HUES64 (cell line): ENCODE data around the gene KIF3A.

ENCODE experiments used
- H3K27ac ChIP-seq: 2 replicates; pipeline ENCODE4 v1.7.0; 2013; ENCODE audit warnings: low read depth, low read length, inconsistent platforms
- H3K27me3 ChIP-seq: 2 replicates; pipeline ENCODE4 v1.6.1; 2013; ENCODE audit warnings: mild to moderate bottlenecking, low read length; ENCODE audit not compliant: insufficient read depth
- H3K36me3 ChIP-seq: 2 replicates; pipeline ENCODE4 v1.6.1; 2013; ENCODE audit warnings: mild to moderate bottlenecking, low read length; ENCODE audit not compliant: insufficient read depth
- H3K4me1 ChIP-seq: 2 replicates; pipeline ENCODE4 v1.6.1; 2013; ENCODE audit warnings: mild to moderate bottlenecking, low read length, moderate library complexity; ENCODE audit not compliant: insufficient read depth
- H3K4me3 ChIP-seq: 2 replicates; pipeline ENCODE4 v1.5.1; 2013; ENCODE audit warnings: mild to moderate bottlenecking, low read length, moderate library complexity
- H3K9ac ChIP-seq: 2 replicates; pipeline ENCODE4 v1.6.1; 2013; ENCODE audit warnings: mild to moderate bottlenecking, low read depth, low read length
- H3K9me3 ChIP-seq: 2 replicates; pipeline ENCODE4 v1.6.1; 2013; ENCODE audit warnings: low read depth, low read length; ENCODE audit not compliant: insufficient read depth
- WGBS: fragments of 150-250, 120-280 bp; methylation state at CpG from one replicate; pipeline ENCODE4 v1.1.7; 2013; ENCODE audit warnings: missing lambda C conversion rate; 5-methylcytosine and 5-hydroxymethylcytosine counted together

The KIF3A gene

GRCh38 chr5:132777209-132778069 lies 40.1 kb upstream of the KIF3A start, which contains the start of gene SEPTIN8:
TSS of gene SEPTIN8 (minus strand) at chr5:132777239. CDS start at chr5:132777137, 102 bp downstream.
- Histone ChIP-seq H3K9me3 (no peaks in the 10 kb centered on the region), H3K4me3 (peak within 1 kb of the TSS; percentile 79), H3K27ac (no peak within 1 kb of the TSS), H3K27me3 (peaks cover 67% of the 10 kb centered on the region), H3K36me3 (no peaks in the 10 kb centered on the region), H3K9ac (peak within 1 kb of the TSS; percentile 50), H3K4me1 (no peaks in the 10 kb centered on the region; the same call in 1 of the 2 replicates)
- WGBS: 6% methylated on average over 82 of the region's 82 CpGs

GRCh38 chr5:132776938-132777208 lies 39.5 kb upstream of the KIF3A start:
- under 1% methylated on average over 40 of the region's 40 CpGs for WGBS
- H3K27ac ChIP-seq: no peak overlapping the region
- H3K9me3 ChIP-seq: no peaks in the 10 kb centered on the region

DNA sequence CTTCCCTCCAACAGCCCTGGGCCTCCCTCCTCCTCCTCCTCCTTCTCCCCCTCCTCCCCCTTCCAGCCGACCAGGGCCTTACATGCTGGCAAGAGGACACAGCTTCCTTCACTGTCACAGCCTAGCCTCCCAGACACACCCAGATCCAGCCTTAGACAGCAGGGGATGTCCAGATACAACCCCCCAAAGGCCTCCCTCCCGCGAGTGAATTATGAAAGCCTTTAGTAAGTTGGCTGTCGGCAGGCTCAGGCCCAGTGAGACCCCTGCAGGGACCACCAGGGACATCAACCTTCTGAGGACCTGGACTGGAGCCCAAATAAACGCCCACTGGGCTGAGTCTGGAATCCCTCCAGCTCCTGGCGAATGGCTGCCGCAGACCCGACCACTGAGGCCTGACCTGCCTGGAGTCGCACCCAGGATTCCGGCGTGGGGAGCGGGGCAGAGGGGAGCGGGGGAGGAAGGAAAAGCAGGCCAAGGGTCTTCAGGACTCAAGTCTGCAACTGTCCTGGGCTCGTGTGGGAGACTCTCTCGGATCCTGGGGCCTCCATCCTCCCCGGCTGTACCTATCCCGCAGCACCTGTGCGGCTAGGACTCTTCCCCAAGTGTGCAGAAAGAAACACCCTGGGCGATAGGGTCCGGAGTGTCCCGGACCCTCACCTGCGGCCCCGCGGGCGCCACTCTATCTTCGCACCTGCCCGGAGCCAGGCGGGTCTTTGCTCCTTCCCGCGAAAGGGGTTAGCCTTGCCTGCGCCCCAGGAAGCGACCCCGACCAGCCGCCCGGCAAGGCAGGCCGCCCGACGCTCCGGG lies 39.0 kb upstream of the KIF3A start:
- H3K9me3 ChIP-seq: no peaks in the 10 kb centered on the region
- WGBS: 3% methylated on average over 39 of the region's 39 CpGs
- H3K27me3 ChIP-seq: peaks cover 64% of the 10 kb centered on the region
- no peaks in the 10 kb centered on the region for H3K36me3 ChIP-seq
- peak overlapping the region; percentile 79 for H3K4me3 ChIP-seq
- H3K4me1 ChIP-seq: peaks cover 10% of the 10 kb centered on the region; the same call in 1 of the 2 replicates
- no peak overlapping the region for H3K27ac ChIP-seq
- no peak overlapping the region for H3K9ac ChIP-seq

More at GRCh38 chr5:132776938-132777208, 39.5 kb upstream of the KIF3A start:
- H3K9ac ChIP-seq: no peak overlapping the region
- H3K36me3 ChIP-seq: no peaks in the 10 kb centered on the region
- peaks cover 5% of the 10 kb centered on the region; the same call in 1 of the 2 replicates for H3K4me1 ChIP-seq
- H3K4me3 ChIP-seq: peak overlapping the region; percentile 79
- H3K27me3 ChIP-seq: peaks cover 65% of the 10 kb centered on the region

DNA sequence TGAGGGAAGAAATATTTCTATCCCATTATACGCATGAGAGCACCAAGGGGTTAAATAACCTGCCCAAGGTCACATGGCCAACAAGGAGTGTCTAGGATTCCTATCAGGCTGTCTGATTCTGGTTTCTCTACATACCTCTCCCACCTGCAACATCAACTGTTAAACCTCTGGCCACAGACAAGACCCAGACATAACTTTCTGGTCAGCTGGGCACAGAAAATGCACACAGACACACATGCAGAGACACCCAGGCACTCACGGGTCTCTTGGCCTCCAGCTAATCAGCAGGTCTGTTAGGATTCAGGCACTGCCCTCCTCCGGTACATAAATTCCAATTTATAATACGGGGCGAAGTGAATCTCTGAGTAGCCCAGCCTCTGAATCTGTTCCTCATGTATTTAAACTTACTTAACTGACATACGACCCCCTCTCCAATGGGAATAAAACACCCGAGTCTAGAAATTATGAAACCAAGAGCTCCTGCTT lies 38.2 kb upstream of the KIF3A start:
- H3K27me3 ChIP-seq: peaks cover 57% of the 10 kb centered on the region
- H3K4me3 ChIP-seq: no peak overlapping the region; the same call in 1 of the 2 replicates
- 87% methylated on average over 7 of the region's 7 CpGs for WGBS
- no peak overlapping the region for H3K27ac ChIP-seq
- H3K36me3 ChIP-seq: no peaks in the 10 kb centered on the region
- no peaks in the 10 kb centered on the region for H3K9me3 ChIP-seq
- no peak overlapping the region for H3K9ac ChIP-seq
- H3K4me1 ChIP-seq: peaks cover 15% of the 10 kb centered on the region; the same call in 1 of the 2 replicates

DNA sequence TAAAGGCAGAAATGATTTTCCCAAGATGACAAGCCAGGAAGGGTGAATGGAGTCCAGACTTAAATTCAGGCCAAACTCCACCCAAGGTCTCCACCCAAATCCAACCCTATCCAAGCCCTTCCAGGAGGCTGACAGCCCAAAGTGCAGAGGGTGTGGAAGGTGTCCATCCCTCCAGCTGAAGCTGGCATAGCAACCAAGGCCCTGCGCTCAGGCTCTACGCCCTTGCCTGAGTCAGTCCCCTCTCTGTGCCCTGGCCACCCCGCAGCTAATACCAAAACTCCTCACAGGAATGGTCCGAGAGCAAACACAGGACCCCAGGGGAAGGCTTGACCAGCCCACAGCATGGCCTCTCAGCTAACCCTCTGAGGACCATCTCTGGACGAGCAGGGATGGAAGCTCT lies 37.5 kb upstream of the KIF3A start:
- Histone ChIP-seq H3K9ac (no peak overlapping the region), H3K27ac (no peak overlapping the region), H3K27me3 (peaks cover 54% of the 10 kb centered on the region), H3K36me3 (no peaks in the 10 kb centered on the region), H3K9me3 (no peaks in the 10 kb centered on the region), H3K4me3 (no peak overlapping the region), H3K4me1 (peaks cover 15% of the 10 kb centered on the region; the same call in 1 of the 2 replicates)
- WGBS: 94% methylated on average over 5 of the region's 5 CpGs

- Histone ChIP-seq H3K4me3 (no peak overlapping the region), H3K27me3 (peaks cover 49% of the 10 kb centered on the region), H3K9ac (no peak overlapping the region), H3K27ac (no peak overlapping the region), H3K36me3 (no peaks in the 10 kb centered on the region), H3K9me3 (no peaks in the 10 kb centered on the region), H3K4me1 (peaks cover 15% of the 10 kb centered on the region; the same call in 1 of the 2 replicates)
- WGBS: 90% methylated on average over 3 of the region's 3 CpGs
These were observed 37.1 kb upstream of the KIF3A start for GRCh38 chr5:132774406-132774805.

DNA sequence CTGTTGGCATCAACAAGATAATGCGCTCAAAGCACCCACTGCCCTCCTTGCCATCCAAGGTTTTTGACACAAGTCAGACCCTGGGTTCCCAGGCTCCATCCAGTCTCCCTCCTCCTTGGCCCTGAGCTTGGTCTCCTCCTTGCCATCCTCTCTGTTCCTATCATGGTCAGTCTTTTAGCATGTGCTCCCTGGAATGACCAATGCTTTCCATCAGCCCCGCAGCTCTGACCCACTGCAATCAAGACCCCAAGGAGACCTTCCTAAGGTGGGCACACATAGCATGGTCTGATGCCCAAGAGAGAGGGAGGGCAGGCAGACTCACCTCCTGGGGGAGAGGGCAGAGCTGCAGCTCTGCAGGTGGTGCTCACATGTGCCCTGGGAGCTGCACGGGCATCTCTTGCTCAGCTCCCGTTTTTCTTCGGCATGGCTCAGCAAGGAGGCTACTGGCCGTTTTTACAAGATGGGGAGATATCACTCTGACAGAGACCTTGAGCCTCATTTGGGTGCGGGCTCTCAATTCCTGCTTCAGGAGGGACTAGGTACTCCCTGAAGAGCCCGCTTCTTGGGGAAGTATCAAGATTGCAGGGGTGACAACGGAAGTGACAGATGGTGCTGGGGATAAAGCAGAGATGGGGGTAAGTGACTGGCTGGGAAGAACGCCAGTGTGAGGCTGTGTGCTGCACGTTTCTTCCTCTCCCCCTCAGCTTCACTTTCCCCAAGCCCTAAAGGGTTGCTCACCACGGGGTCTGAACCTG lies 36.4 kb upstream of the KIF3A start:
- Histone ChIP-seq H3K4me1 (peaks cover 15% of the 10 kb centered on the region; the same call in 1 of the 2 replicates), H3K4me3 (no peak overlapping the region), H3K9me3 (no peaks in the 10 kb centered on the region), H3K9ac (no peak overlapping the region), H3K36me3 (no peaks in the 10 kb centered on the region), H3K27me3 (peaks cover 42% of the 10 kb centered on the region), H3K27ac (no peak overlapping the region)
- WGBS: 92% methylated on average over 12 of the region's 12 CpGs

GRCh38 chr5:132773114-132773513 lies 35.8 kb upstream of the KIF3A start:
- Histone ChIP-seq H3K27me3 (peaks cover 36% of the 10 kb centered on the region), H3K4me3 (no peak overlapping the region), H3K9me3 (no peaks in the 10 kb centered on the region), H3K27ac (no peak overlapping the region), H3K36me3 (no peaks in the 10 kb centered on the region), H3K4me1 (peaks cover 15% of the 10 kb centered on the region; the same call in 1 of the 2 replicates), H3K9ac (no peak overlapping the region)
- WGBS: 90% methylated on average over 5 of the region's 5 CpGs

DNA sequence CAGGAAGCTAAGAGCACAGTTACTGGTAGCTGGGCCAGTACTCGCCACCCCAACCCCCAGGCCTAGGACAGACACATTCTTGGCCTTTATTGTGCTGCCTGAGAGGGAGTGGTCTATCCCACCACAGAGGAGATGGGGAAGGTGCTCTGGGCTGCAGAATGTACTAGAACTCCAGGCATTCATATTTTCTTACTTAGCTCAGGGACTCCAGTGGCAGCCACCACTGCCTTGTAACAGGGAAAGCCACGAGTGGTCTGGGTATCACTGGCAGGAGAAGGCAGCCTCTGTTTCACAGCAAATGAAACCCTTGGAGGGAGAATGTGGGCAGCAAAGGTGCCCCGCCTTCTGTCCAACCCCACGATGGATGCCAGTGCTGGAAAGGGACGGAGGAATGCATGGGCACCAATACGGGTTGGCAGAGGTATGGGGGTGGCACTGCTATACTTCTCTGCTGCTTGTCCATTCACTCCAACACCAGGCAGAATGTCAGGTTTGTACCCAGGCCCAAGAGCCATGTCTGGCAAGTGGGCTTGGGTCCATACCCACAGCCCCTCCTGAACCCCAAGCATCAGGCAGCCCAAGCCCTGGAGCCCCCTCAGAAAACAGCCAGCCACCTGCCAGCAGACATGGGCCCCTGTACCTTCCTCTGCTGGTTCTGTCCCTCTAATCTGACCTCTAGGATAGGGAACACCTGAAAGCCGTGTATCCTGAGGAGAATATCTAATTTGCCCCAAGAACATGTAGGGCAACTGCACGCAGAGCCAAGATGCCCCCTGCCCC lies 35.1 kb upstream of the KIF3A start:
- no peak overlapping the region for H3K27ac ChIP-seq
- H3K4me3 ChIP-seq: no peak overlapping the region
- peaks cover 15% of the 10 kb centered on the region; the same call in 1 of the 2 replicates for H3K4me1 ChIP-seq
- no peaks in the 10 kb centered on the region for H3K36me3 ChIP-seq
- H3K27me3 ChIP-seq: peaks cover 29% of the 10 kb centered on the region
- H3K9me3 ChIP-seq: no peaks in the 10 kb centered on the region
- 93% methylated on average over 8 of the region's 8 CpGs for WGBS
- H3K9ac ChIP-seq: no peak overlapping the region

- Histone ChIP-seq H3K9ac (no peak overlapping the region), H3K27me3 (peaks cover 24% of the 10 kb centered on the region), H3K9me3 (no peaks in the 10 kb centered on the region), H3K27ac (peak overlapping the region; percentile 20; the same call in 1 of the 2 replicates), H3K4me1 (peaks cover 15% of the 10 kb centered on the region; the same call in 1 of the 2 replicates), H3K36me3 (no peaks in the 10 kb centered on the region), H3K4me3 (no peak overlapping the region)
- 58% methylated on average over 8 of the region's 8 CpGs for WGBS
These were observed 34.2 kb upstream of the KIF3A start for GRCh38 chr5:132771503-132771998.
